NCI-H748 treated with DMSO at 0.1 percent for 48 hours (cell line): ENCODE results near the gene MICALL1.

Experiments used
- DNase-seq: peaks from one replicate; lab custom pipeline; 2025; lab: John Stamatoyannopoulos, UW

Gene MICALL1

GRCh38 chr22:37904572-37905533, 1.2 kb upstream of the MICALL1 start:
- DNase-seq: no peak

- no peak for DNase-seq
Observed at GRCh38 chr22:37906364-37907008, 389 bp downstream of the MICALL1 start.

- no peak for DNase-seq
Observed at GRCh38 chr22:37907036-37907954, 1.2 kb downstream of the MICALL1 start.

- no peak for DNase-seq
Observed at GRCh38 chr22:37909766-37910165, 3.7 kb downstream of the MICALL1 start.

- no peak for DNase-seq
Observed at GRCh38 chr22:37910890-37911672, 5.0 kb downstream of the MICALL1 start.

- no peak for DNase-seq
Observed at GRCh38 chr22:37911697-37912096, 5.6 kb downstream of the MICALL1 start.

- no peak for DNase-seq
Observed at GRCh38 chr22:37912171-37912570, 6.1 kb downstream of the MICALL1 start.

GRCh38 chr22:37913233-37913721, 7.2 kb downstream of the MICALL1 start:
- DNase-seq: no peak

- DNase-seq: no peak
Observed at GRCh38 chr22:37916311-37916710, 10.2 kb downstream of the MICALL1 start.

GRCh38 chr22:37917874-37918548, 11.9 kb downstream of the MICALL1 start:
- no peak for DNase-seq

- no peak for DNase-seq
Observed at GRCh38 chr22:37918580-37919270, 12.6 kb downstream of the MICALL1 start.

GRCh38 chr22:37920126-37920525, 14.0 kb downstream of the MICALL1 start:
- no peak for DNase-seq

GRCh38 chr22:37922191-37922590, 16.1 kb downstream of the MICALL1 start:
- no peak for DNase-seq

GRCh38 chr22:37923927-37924326, 17.8 kb downstream of the MICALL1 start:
- no peak for DNase-seq

- DNase-seq: no peak
Observed at GRCh38 chr22:37924386-37925065, 18.4 kb downstream of the MICALL1 start.

GRCh38 chr22:37925330-37925729, 19.2 kb downstream of the MICALL1 start:
- DNase-seq: no peak

- no peak for DNase-seq
Observed at GRCh38 chr22:37925767-37926166, 19.7 kb downstream of the MICALL1 start.

- DNase-seq: no peak
Observed at GRCh38 chr22:37926358-37926757, 20.3 kb downstream of the MICALL1 start.
